Measurements from ENCODE around the gene PTN. TPM values are rescaled to one million over a fixed set of nuclear protein-coding genes. Genes with fewer than 3 reads are reported as not detected.
"Not testable (repeated sequence)": the region's sequence is repeated elsewhere in the genome, so short reads cannot be mapped to it uniquely, and the experiment has no call there.

The PTN gene
- total RNA-seq, 4 donors from 2014 or later, result 20.2 to 118 (median 59.4) TPM

DNA sequence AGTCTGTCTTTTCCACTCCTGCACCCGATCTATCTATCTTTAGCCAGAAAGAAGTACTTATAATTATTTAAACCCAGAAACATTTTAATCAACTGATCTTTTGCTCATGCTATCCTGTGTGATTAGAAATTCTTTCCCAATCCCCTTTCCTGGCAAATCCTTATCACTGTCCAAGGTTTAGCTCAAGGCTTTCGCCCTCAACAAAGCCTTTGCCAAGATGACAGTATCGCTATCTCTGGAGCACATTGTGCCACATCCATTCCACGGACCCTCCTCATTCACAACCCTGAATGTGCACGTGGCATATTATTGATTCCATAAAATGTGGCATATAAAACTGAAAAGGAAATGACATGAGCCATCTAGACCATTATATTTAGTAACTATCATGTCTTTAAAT, 71.3 kb downstream of the PTN start:
- Histone ChIP-seq H3K27me3 (no peaks in the 10 kb centered on the region), H3K4me3 (no peak overlapping the region), H3K36me3 (no peaks in the 10 kb centered on the region), H3K9me3 (no peaks in the 10 kb centered on the region), H3K4me1 (no peaks in the 10 kb centered on the region), H3K27ac (no peak overlapping the region)
- intact Hi-C loops (cut with DNase I; ENCODE audit: low total_unique reads), result no loop called here
- TF ChIP-seq POLR2A (IDR thresholded peaks at IDR 0.05) (no peak), CTCF (IDR thresholded peaks at IDR 0.05) (no peak)
- no peak for DNase-seq

DNA sequence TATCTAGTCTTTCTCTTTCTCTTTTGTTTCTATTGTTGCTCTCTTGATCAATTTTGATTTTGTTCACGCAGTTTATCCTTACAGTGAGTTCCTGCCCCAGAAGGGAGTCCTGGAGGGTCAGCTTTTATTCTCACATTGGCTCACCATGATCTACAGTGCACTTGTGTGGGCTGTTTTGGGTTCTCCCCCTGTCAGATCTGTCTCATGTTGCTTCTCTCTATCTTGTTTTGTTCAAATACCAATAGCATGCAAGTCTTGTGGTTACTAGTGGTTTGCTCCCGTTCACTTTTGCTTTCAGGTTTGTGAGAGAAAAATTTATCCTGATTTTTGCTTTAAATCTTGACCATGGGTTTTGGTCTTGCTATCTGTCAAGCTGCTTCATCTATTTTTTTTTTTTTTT, 74.3 kb downstream of the PTN start:
- Histone ChIP-seq H3K4me1 (no peaks in the 10 kb centered on the region), H3K27me3 (no peaks in the 10 kb centered on the region), H3K4me3 (no peak overlapping the region), H3K36me3 (no peaks in the 10 kb centered on the region), H3K9me3 (no peaks in the 10 kb centered on the region), H3K27ac (no peak overlapping the region)
- TF ChIP-seq POLR2A (IDR thresholded peaks at IDR 0.05) (no peak), CTCF (IDR thresholded peaks at IDR 0.05) (no peak)
- no peak for DNase-seq
- intact Hi-C loops (cut with DNase I; ENCODE audit: low total_unique reads), result no loop called here

GRCh38 chr7:137268001-137268865, 75.3 kb downstream of the PTN start:
- H3K9me3 ChIP-seq; H3K4me3 ChIP-seq; H3K27ac ChIP-seq; H3K4me1 ChIP-seq; DNase-seq; intact Hi-C loops (cut with DNase I; ENCODE audit: low total_unique reads); H3K27me3 ChIP-seq; H3K36me3 ChIP-seq: not testable (repeated sequence)

GRCh38 chr7:137266764-137267163, 76.8 kb downstream of the PTN start:
- no peak for DNase-seq
- TF ChIP-seq POLR2A (IDR thresholded peaks at IDR 0.05) (no peak), CTCF (IDR thresholded peaks at IDR 0.05) (no peak)
- Histone ChIP-seq H3K27ac (no peak overlapping the region), H3K9me3 (no peaks in the 10 kb centered on the region), H3K4me1 (no peaks in the 10 kb centered on the region), H3K27me3 (no peaks in the 10 kb centered on the region), H3K36me3 (no peaks in the 10 kb centered on the region), H3K4me3 (no peak overlapping the region)
- intact Hi-C loops (cut with DNase I; ENCODE audit: low total_unique reads), result no loop called here

DNA sequence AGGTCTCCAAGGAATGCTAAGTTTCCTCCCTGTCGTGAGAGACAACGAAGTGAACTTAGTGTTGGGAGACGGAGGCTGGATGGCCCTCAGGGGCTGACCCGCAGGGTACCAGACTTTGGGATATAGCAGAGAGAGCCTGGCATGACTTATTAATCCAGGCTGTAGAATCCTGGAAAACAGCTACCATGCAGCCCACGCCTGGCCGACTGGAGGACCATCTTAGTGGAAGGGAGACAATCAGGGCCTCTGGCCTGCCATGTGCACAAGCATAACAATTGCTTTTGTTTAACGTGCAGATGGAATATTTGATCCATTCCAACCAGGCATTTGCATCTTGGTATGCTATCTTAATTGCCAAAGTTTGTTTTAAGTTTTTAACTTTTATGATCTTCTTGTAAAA, 78.1 kb downstream of the PTN start:
- H3K4me3 ChIP-seq; H3K27me3 ChIP-seq; DNase-seq; H3K9me3 ChIP-seq; H3K27ac ChIP-seq; H3K36me3 ChIP-seq; H3K4me1 ChIP-seq; intact Hi-C loops (cut with DNase I; ENCODE audit: low total_unique reads): not testable (repeated sequence)

DNA sequence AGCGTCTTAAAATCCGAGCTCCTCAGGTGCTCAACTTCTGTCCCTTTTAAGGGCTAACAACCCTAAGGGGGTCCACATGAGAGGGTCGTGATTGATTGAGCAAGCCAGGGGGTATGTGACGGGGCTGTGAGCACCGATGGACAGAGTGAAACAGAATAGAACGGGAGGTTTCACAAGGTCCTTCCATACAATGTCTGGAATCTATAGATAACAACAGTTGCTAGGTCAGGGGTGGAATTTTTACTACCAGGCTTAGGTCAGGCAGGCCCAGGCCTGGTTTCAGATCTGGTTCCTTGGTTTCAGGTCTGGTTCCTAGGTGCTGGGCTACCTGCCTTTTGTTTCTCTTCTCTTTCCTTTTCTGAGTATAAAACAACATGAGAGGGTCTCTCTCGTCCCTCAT, 80.9 kb downstream of the PTN start:
- Histone ChIP-seq H3K36me3 (no peaks in the 10 kb centered on the region), H3K27me3 (no peaks in the 10 kb centered on the region), H3K4me1 (no peaks in the 10 kb centered on the region), H3K9me3 (no peaks in the 10 kb centered on the region), H3K4me3 (no peak overlapping the region), H3K27ac (no peak overlapping the region)
- DNase-seq, result no peak
- intact Hi-C loops (cut with DNase I; ENCODE audit: low total_unique reads), result no loop called here
- TF ChIP-seq CTCF (IDR thresholded peaks at IDR 0.05) (no peak), POLR2A (IDR thresholded peaks at IDR 0.05) (no peak)

Measured in uterus (tissue), 4 donors.